ENCODE data around the gene PCK2. TPM values are rescaled to one million over a fixed set of nuclear protein-coding genes. Genes with fewer than 3 reads are reported as not detected.

The PCK2 gene
- total RNA-seq, 1 donor = 4.6 TPM

- H3K4me1 ChIP-seq (ENCODE audit: insufficient read depth, low read length) = peaks cover 29% of the 10 kb centered on the region
- H3K9me3 ChIP-seq (ENCODE audit: low read depth, low read length) = no peaks in the 10 kb centered on the region
- H3K27me3 ChIP-seq (ENCODE audit: insufficient read depth, low read length) = no peaks in the 10 kb centered on the region
- no peak overlapping the region for H3K4me3 ChIP-seq (ENCODE audit: low read length)
Measured at GRCh38 chr14:24150567-24150966, 56.5 kb downstream of the PCK2 start.

- H3K27me3 ChIP-seq (ENCODE audit: insufficient read depth, low read length) = no peaks in the 10 kb centered on the region
- no peaks in the 10 kb centered on the region for H3K9me3 ChIP-seq (ENCODE audit: low read depth, low read length)
- no peak overlapping the region for H3K4me3 ChIP-seq (ENCODE audit: low read length)
- H3K4me1 ChIP-seq (ENCODE audit: insufficient read depth, low read length) = peaks cover 25% of the 10 kb centered on the region
Measured at GRCh38 chr14:24150993-24151392, 56.9 kb downstream of the PCK2 start.

- Histone ChIP-seq H3K4me1 (ENCODE audit: insufficient read depth, low read length) (peaks cover 23% of the 10 kb centered on the region), H3K27me3 (ENCODE audit: insufficient read depth, low read length) (no peaks in the 10 kb centered on the region), H3K4me3 (ENCODE audit: low read length) (no peak overlapping the region), H3K9me3 (ENCODE audit: low read depth, low read length) (no peaks in the 10 kb centered on the region)
Measured at GRCh38 chr14:24151404-24152080, 57.4 kb downstream of the PCK2 start.

Other genes with a start within 250 kb of the PCK2 start
- 14.1 TPM for gene DHRS4, start 140.5 kb upstream of the PCK2 start, total RNA-seq
- gene DHRS4L2, start 105.4 kb upstream of the PCK2 start, total RNA-seq = 5.6 TPM
- gene CARMIL3, start 42.3 kb upstream of the PCK2 start, total RNA-seq = 0.52 TPM
- not detected for gene CPNE6, start 22.7 kb upstream of the PCK2 start, total RNA-seq
- gene DCAF11, start 20.5 kb downstream of the PCK2 start, total RNA-seq = 59.1 TPM
- gene NRL, start 20.6 kb downstream of the PCK2 start, total RNA-seq = 1.2 TPM
- 0.42 TPM for gene FITM1, start 36.3 kb downstream of the PCK2 start, total RNA-seq
- gene PSME1, start 41.9 kb downstream of the PCK2 start, total RNA-seq = 218 TPM
- gene EMC9, start 47.3 kb downstream of the PCK2 start, total RNA-seq = 4.1 TPM
- 78.9 TPM for gene PSME2, start 52.3 kb downstream of the PCK2 start, total RNA-seq
- 38.4 TPM for gene RNF31, start 53.2 kb downstream of the PCK2 start, total RNA-seq
- 126 TPM for gene IRF9, start 67.0 kb downstream of the PCK2 start, total RNA-seq
- gene REC8, start 77.8 kb downstream of the PCK2 start, total RNA-seq = 22.7 TPM
- 13.3 TPM for gene IPO4, start 94.5 kb downstream of the PCK2 start, total RNA-seq
- 13.6 TPM for gene TM9SF1, start 101.1 kb downstream of the PCK2 start, total RNA-seq
- 0.31 TPM for gene TSSK4, start 111.4 kb downstream of the PCK2 start, total RNA-seq
- gene CHMP4A, start 119.2 kb downstream of the PCK2 start, total RNA-seq = 90.8 TPM
- gene MDP1, start 121.8 kb downstream of the PCK2 start, total RNA-seq = 4.5 TPM
- gene NEDD8, start 138.1 kb downstream of the PCK2 start, total RNA-seq = 51.2 TPM
- 31.1 TPM for gene GMPR2, start 138.6 kb downstream of the PCK2 start, total RNA-seq
- 70.7 TPM for gene TINF2, start 148.3 kb downstream of the PCK2 start, total RNA-seq
- gene TGM1, start 168.9 kb downstream of the PCK2 start, total RNA-seq = 4.2 TPM
- 25.1 TPM for gene RABGGTA, start 177.3 kb downstream of the PCK2 start, total RNA-seq
- gene DHRS1, start 205.5 kb downstream of the PCK2 start, total RNA-seq = 10.4 TPM
- 11.2 TPM for gene NOP9, start 205.5 kb downstream of the PCK2 start, total RNA-seq
- 14.4 TPM for gene CIDEB, start 213.7 kb downstream of the PCK2 start, total RNA-seq
- gene LTB4R2, start 215.8 kb downstream of the PCK2 start, total RNA-seq = 12.6 TPM
- gene LTB4R, start 217.2 kb downstream of the PCK2 start, total RNA-seq = 12.5 TPM
- gene ADCY4, start 240.8 kb downstream of the PCK2 start, total RNA-seq = 2.3 TPM
- gene RIPK3, start 245.7 kb downstream of the PCK2 start, total RNA-seq = 9.9 TPM

All from mononuclear cell (primary cell).